22Rv1 (cell line): Measurements from ENCODE around the gene ABHD12.

Experiments
- CTCF ChIP-seq: fragments of 450-650 bp; IDR thresholded peaks from 2 replicates; pipeline ENCODE4 v1.5.1; 2017; ENCODE audit warnings: mild to moderate bottlenecking
- ZFX ChIP-seq: fragments of 450-650 bp; IDR thresholded peaks from 2 replicates; pipeline ENCODE4 v1.6.1; 2017; ENCODE audit warnings: antibody characterized with exemption, borderline replicate concordance

- TF ChIP-seq CTCF = no peak
- TF ChIP-seq ZFX = no peak
Observed at GRCh38 chr20:25323496-25324246, 67.0 kb downstream of the ABHD12 start.
